Measurements from ENCODE around the gene SLC25A23. TPM values are rescaled to one million over a fixed set of nuclear protein-coding genes. Genes with fewer than 3 reads are reported as not detected.

SLC25A23 gene
- polyA plus RNA-seq, 2 of the 4 experiments (the other 2 are of a cell fraction), result 3.3 to 18.2 TPM

DNA sequence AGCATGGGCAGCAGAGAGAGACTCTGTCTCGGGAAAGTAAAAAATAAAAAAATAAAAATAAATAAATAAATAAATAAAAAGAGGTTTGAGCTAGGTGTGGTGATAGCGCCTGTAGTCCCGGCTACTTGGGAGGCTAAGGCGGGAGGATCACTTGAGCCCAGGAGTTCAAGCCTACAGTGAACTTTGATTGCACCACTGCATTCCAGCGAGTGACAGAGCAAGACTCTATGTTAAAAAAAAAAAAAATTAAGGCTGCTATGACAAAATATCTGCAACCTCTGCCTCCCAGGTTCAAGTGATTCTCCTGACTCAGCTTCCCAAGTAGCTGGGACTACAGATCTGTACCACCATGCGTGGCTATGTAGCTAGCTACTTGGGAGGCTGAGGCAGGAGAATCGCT, 25.2 kb upstream of the SLC25A23 start:
- Histone ChIP-seq H3K4me3 (no peak overlapping the region), H3K4me1 (no peaks in the 10 kb centered on the region), H3K4me2 (no peak overlapping the region), H3K9me3 (no peaks in the 10 kb centered on the region), H3K27ac (no peak overlapping the region)
- POLR2A ChIA-PET, result no interaction called here
- no peak for DNase-seq (ENCODE audit: low read depth in 1 of 2, low spot score in 1 of 2)
- 87% methylated on average over 7 of the region's 7 CpGs for WGBS (ENCODE audit: missing lambda C conversion rate)
- TF ChIP-seq RFX5 (IDR thresholded peaks at IDR 0.05) (no peak), FOXS1 (CRISPR knock-in tag; IDR thresholded peaks at IDR 0.05) (no peak), PBX3 (IDR thresholded peaks at IDR 0.05) (no peak), RCOR1 (IDR thresholded peaks at IDR 0.05; ENCODE audit: low read depth, low read length) (no peak), KDM1A (IDR thresholded peaks at IDR 0.05; ENCODE audit: low read depth) (no peak), CHD4 (IDR thresholded peaks at IDR 0.05; ENCODE audit: borderline replicate concordance) (no peak), CBX8 (IDR thresholded peaks at IDR 0.05) (no peak), TP53 (CRISPR knock-in tag; IDR thresholded peaks at IDR 0.05) (no peak), E2F6 (IDR thresholded peaks at IDR 0.05; ENCODE audit: borderline replicate concordance, low read depth) (no peak), HEYL (CRISPR knock-in tag; IDR thresholded peaks at IDR 0.05) (no peak), GATA3 (IDR thresholded peaks at IDR 0.05; ENCODE audit: borderline replicate concordance) (no peak), CEBPB (IDR thresholded peaks at IDR 0.05) (no peak), NR3C1 (IDR thresholded peaks at IDR 0.05) (no peak), POLR2A (IDR thresholded peaks at IDR 0.05; ENCODE audit: low read length) (no peak), ZC3H11A (IDR thresholded peaks at IDR 0.05) (no peak), CHD2 (IDR thresholded peaks at IDR 0.05; ENCODE audit: low read length, partially characterized antibody) (no peak)
- FAIRE-seq, result no peak
- ATAC-seq, result no peak
- CTCF ChIA-PET, result interaction anchor here (0.8 to 2.3 kb wide), 2 partner anchors 13 to 379 kb away, joined by 3 to 5 read pairs; no protein-coding TSS in a partner anchor

- ChIA-PET CTCF (interaction anchor here (1.0 kb wide), 1 partner anchor 24 kb away, joined by 3 read pairs; no protein-coding TSS in a partner anchor), POLR2A (no interaction called here)
- Histone ChIP-seq H3K9me3 (no peaks in the 10 kb centered on the region), H3K27ac (no peak overlapping the region), H3K4me1 (no peaks in the 10 kb centered on the region), H3K4me2 (no peak overlapping the region), H3K4me3 (no peak overlapping the region)
- no peak for DNase-seq (ENCODE audit: low read depth in 1 of 2, low spot score in 1 of 2)
- TF ChIP-seq SMC3 (IDR thresholded peaks at IDR 0.05) (no peak), NFE2L2 (conservative IDR thresholded peaks at IDR 0.05; ENCODE audit: low read length) (no peak), GATA3 (IDR thresholded peaks at IDR 0.05; ENCODE audit: borderline replicate concordance) (no peak), HOXA7 (CRISPR knock-in tag; IDR thresholded peaks at IDR 0.05) (no peak), RFX5 (IDR thresholded peaks at IDR 0.05) (no peak), EHF (CRISPR knock-in tag; IDR thresholded peaks at IDR 0.05) (no peak), ZSCAN20 (CRISPR knock-in tag; IDR thresholded peaks at IDR 0.05) (no peak), RARB (CRISPR knock-in tag; IDR thresholded peaks at IDR 0.05) (no peak), BCL3 (IDR thresholded peaks at IDR 0.05) (no peak), RCOR1 (IDR thresholded peaks at IDR 0.05; ENCODE audit: low read depth, low read length) (no peak)
- TF ChIP-seq, protein P1, sequence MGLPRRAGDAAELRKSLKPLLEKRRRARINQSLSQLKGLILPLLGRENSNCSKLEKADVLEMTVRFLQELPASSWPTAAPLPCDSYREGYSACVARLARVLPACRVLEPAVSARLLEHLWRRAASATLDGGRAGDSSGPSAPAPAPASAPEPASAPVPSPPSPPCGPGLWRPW (IDR thresholded peaks at IDR 0.05), result no peak
- ATAC-seq, result no peak
- WGBS (ENCODE audit: missing lambda C conversion rate), result 83% methylated on average over 8 of the region's 8 CpGs
- FAIRE-seq, result no peak
These were observed 24.6 kb upstream of the SLC25A23 start for GRCh38 chr19:6484230-6484629.

GRCh38 chr19:6483235-6483634, 23.6 kb upstream of the SLC25A23 start:
- no peak overlapping the region for H3K4me3 ChIP-seq
- DNase-seq (ENCODE audit: low read depth in 1 of 2, low spot score in 1 of 2), result no peak
- TF ChIP-seq SREBF2 (IDR thresholded peaks at IDR 0.05) (no peak), JUN (IDR thresholded peaks at IDR 0.05) (no peak), EP300 (IDR thresholded peaks at IDR 0.05) (no peak), CHD2 (IDR thresholded peaks at IDR 0.05; ENCODE audit: low read length, partially characterized antibody) (no peak)
- H3K27ac ChIP-seq, result no peak overlapping the region
- FAIRE-seq, result no peak
- no peak overlapping the region for H3K4me2 ChIP-seq
- CTCF ChIA-PET, result interaction anchor here (1.0 kb wide), 1 partner anchor 25 kb away, joined by 3 read pairs; no protein-coding TSS in a partner anchor
- ATAC-seq, result no peak
- H3K4me1 ChIP-seq, result no peaks in the 10 kb centered on the region
- H3K9me3 ChIP-seq, result no peaks in the 10 kb centered on the region
- POLR2A ChIA-PET, result no interaction called here
- WGBS (ENCODE audit: missing lambda C conversion rate), result 58% methylated on average over 3 of the region's 3 CpGs
